HG03108 (cell line): ENCODE data around the gene CSRP1.
"Not testable (repeated sequence)": the region's sequence is repeated elsewhere in the genome, so short reads cannot be mapped to it uniquely, and the experiment has no call there.

ENCODE experiments used
- ATAC-seq: cut with Tn5 transposase; IDR thresholded peaks from one replicate; pipeline ENCODE4 v1.9.1; 2021; ENCODE audit warnings: moderate library complexity; ENCODE audit not compliant: unreplicated experiment

The CSRP1 gene

DNA sequence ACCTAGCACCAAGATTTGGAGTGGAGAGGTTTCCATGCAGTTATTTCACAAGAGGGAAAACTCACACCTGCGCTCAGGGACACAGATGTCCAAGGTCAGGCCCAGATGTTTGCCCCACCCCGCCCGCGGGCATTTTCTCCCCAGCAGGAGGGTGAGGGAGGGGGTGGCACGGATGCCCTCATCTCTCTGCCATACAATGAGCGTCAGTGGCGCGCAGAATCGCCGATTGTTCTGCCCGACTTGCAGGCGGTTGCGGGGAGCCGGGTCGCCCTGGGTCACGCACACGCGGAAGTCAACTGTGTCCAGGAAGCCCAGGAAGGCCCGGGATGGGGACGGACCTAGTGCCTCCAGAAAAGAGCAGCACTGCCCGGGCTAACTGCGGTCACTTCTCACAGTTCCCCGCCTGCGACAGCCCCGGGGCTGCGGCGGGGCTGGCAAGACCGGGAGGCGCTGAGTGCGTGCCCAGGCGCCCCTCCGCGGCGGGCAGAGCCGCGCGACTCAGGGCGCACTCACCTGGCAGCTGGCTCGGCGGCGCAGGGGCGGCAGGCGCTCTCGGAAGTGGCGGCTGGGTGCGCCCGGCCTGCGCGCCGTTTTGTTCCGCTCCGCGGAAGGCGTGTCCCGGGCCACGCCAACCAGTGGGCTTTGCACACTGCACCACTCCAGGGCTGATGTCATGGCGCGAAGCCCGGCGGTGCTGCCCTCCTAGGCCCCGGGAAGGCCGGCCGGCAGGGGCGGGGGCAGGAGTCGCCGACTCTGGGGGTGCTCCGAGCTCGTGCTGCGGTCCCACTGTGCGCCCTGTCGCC lies at the start of gene CSRP1:
Gene CSRP1, minus strand, starts transcription at position 567 of the 803 bp plus-strand sequence. CDS start 10,820 bp downstream, outside the sequence.
- ATAC-seq: peak; percentile 91

DNA sequence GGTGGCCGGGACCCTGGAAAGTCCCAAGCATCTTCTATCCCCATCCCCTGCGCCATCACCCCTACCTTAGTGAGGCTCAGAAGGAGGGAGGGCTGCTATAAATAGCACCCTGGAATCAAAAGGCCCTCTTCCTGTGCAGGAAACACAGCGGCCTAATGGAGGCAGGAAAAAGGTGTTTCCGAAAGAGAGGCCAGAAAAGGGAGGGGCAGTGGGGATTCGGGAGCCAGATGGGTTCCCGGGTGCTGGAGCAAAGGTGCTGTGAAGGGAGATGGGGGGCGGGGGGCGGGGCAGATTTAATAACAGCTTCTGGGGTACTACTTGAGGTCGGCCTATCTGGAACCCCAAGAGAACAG lies 48.6 kb upstream of the CSRP1 start:
- ATAC-seq: no peak

DNA sequence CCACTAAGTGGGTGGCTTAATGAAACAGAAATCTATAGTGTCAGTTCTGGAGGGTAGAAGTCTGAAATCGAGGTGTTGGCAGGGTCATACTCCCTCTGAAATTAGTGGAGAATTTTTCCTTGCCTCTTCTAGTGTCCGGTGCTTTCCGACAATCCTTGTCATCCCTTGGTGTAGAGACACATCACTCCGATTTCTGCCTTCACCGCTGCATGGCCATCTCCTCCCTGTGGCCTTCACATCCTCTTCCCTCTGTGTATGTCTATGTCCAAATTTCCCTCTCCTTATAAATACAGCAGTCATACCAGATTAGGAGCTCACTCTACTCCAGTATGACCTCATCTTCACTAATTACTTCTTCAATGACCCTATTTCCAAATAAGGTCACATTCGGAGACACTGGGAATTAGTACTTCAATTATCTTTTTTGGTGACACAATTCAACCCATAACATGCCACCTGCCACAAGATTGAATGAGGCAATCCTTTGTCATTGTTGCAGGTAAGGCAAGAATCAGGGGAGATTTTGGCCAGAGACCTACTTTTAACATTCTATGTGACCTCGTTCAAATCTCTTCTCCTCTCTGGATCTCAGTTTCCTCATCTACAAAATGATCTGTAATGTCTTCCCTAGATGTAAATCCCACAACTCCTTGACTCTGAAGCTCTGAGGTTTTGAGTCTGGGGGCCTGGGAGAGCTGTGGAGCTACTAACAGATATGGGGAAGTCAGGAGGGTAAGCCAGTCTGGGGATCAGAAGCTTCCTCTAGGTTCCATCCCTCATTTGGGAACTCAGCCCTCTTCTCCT lies 48.1 kb upstream of the CSRP1 start:
- no peak for ATAC-seq

DNA sequence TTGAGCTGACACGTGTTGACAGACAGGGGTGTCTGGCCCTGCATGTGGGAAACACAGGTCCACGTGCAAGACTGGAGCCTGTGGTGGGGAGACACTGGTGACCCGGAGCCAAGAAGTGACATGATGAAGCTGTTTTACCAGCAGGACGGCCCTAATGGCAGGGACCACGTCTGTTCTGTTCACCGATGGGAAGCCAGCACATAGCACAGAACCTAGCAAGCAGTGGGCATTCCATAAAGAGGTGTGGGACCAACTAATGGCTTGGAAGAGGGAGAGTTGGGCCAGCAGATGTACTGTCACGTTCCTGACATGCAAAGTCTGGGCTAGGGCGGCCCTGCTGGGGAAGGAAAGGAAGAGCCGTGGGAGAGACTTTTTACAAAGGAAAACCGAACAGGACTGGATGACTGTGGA lies 47.3 kb upstream of the CSRP1 start:
- no peak for ATAC-seq

DNA sequence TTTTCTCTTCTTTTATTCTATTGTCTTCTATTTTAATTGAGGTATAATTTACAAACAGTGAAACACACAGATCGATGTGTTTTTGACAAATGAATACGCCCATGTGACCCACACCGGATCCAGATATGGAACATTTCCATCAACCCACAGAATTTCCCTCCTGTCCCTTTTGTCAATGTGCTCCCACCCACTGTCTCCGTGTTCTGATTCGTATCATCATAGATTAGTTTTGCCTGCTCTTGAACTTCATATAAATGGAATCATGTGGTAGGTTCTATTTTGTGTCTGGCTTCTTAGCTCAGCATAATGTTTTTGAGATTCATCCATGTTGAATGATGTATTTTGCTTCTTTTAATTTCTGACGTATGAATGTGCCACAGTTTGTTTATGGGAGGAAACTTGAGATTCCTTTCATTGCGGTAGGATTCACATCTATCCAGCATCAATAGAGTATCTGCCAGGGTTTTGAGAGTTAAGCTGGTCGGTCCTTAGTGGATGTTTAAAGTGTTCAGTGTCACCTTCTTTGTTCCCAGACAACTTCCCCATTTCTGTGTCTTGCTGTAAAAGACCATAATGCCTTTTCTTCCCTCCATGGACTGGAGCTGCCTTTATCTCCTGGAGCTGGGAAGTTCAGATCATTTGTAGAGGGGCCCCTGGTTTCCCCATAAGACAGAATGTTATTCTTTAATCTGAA lies 46.7 kb upstream of the CSRP1 start:
- no peak for ATAC-seq

DNA sequence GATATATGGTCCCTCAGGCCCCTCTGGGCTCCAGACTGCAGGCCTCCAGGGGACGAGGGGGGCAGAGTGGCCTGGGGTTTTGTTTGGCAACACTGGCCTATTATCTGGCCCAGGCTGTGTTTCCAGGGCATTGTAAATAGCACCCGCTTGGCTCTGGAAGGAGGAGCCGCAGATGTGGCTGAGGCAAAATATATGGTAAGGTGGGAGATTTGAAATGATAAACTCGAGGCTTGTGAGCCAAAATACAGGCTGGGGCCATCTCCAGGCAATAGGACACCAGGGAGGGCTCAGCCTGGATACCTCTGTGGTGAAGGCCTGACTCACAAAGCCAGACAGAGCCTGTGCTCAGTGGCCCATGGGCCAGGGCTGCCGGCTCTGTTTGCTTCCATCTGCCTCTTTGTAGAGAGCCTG lies 46.0 kb upstream of the CSRP1 start:
- no peak for ATAC-seq

DNA sequence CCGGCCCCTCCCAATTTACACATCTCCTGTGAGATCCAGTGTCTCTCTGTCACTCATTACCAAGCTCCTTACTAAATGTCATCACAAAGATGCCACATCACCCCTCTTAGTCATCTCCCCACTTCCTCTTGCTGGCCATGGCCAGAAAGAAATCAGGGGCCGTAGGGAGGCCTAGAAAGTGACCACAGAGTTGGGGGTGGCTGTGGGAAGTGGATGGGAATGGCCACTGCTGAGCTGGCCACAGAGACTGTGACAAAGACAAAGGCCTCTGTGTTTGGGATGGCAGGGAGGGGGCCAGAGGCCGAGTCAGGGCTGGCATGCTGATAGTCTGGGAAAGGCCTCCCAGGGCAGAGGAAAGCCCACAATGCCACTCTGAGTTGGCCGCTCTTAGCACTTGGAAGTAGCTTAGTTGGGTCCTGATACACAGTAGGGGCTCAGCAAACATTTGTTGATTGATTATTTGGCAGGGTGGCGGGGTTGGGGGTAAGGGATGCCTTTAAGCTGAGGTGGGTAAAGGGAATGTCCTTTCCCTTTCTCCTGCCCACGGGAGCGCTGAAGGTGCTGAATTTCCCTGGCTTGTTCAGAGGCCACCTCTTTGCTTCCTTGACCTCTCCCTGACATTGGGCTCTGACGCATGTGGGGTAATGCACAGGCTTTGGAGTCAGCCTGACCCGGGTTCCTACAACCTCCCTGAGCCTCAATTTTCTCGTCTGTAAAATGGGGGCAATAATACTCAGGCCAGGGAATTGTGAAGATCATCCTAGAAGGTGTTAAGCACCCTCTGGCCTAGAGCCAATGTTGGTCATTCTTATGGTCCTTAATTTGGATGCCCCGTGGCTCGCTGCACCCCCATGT lies 45.2 kb upstream of the CSRP1 start:
- ATAC-seq: no peak

DNA sequence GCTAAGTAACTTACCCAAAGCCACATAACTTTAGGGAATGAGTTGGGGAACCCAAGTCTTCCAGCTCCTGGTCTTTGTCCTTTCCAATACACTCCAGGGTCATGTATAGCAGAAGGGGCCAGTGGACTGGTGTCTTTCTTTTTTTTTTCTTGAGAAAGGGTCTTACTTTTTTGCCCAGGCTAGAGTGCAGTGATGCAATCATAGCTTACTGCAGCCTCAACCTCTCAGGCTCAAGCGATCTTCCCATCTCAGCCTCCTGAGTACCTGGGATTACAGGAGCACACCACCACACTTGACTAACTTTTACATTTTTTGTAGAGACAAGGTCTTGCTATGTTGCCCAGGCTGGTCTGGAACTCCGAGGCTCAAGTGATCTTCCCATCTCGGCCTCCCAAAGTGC lies 44.2 kb upstream of the CSRP1 start:
- no peak for ATAC-seq

DNA sequence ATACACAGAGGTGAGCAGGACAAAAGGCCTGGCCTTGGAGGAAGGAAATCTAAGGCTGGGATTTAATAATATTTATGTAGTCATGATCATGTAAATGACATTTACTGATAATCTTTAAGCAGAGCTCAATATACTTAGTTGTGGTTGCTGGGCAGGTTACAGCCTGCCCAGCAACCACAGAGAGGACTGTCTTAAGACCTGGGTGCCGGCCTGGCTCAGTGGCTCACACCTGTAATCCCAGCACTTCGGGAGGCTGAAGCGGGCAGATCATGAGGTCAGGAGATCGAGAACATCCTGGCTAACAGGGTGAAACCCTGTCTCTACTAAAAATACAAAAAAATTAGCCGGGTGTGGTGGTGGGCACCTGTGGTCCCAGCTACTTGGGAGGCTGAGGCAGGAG lies 42.6 kb upstream of the CSRP1 start:
- ATAC-seq: not testable (repeated sequence)

DNA sequence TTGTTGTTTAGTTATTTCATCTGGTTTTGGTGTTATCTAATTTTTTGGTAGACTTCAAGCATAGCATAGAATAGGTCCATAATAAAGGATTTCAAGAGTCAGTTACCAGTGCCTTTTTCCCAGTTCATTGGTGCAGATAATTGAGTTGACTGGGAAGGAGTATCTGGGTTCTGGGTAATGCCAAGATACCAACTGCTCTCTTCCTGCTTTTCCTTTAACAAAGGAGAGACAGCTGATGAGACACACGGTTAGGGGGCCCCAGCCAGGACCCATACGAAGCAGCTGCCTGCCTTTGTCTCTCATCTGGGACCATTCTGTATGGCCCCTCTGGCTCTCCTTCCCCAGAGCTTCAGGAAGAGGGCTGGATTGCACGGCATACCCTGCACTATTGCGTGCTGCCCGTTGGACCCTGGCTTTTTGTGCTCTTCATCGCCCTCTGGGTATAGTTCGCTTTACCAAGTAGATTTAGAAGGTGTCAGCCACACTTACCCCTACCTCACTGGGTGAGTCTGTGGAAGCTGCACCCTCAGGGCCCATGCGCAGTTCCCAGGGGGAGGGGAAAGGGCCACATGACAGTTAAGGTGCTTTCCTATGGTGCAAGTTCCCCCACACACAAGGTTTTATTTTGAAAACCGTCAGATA lies 39.0 kb upstream of the CSRP1 start:
- ATAC-seq: no peak

DNA sequence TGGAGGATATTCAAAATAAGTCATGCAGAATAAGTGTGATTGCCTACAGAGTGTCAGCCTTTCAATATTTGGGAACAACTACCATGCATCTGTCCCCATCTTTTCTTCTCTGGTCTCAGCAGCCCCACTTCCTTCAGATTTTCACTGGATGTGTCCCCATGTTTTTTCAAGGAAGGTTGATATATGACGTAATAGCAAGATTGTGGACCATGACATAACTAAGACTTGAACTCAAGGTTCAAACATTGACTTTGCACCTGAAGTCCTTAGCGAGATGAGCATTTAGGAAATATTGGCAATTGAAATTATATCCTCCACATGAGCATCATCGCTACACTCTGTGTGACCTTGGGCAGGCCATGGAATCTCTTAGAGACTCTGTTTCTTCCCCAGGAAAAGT lies 37.8 kb upstream of the CSRP1 start:
- no peak for ATAC-seq

DNA sequence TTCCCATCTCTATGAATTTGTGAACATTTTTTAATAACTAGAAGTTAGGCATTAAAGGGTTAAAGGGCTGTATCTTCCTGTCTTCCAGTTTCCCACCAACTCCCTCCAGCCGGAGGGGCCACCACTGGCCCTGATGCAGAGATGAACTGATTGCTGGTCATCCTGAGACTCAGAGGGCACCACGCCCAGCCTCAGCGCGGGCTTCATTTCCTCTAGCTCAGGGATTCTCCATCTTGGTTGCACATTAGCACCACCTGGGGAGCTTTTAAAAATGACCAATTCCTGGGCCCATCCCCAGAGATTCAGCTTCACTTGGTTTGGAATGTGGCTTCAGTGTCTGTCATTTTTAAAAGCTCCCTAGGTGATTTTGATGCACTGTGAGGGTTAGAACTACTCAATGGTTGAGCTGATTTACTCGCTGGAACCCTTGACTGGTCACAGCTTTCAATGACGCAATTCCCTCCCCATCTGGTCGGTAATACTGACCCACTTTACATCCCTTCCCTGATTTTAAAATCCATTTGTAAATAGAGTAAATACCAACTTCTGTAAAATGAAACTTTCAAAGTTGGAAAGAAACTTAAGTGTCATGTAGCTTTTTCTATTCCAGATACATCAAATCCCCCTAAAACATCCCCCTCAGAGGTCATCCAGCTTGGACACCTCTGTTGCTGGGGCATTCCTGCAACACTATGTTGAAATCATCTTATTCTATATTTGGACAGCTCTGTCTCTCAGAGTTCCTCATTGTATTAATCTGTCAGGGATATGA lies 37.1 kb upstream of the CSRP1 start:
- no peak for ATAC-seq

DNA sequence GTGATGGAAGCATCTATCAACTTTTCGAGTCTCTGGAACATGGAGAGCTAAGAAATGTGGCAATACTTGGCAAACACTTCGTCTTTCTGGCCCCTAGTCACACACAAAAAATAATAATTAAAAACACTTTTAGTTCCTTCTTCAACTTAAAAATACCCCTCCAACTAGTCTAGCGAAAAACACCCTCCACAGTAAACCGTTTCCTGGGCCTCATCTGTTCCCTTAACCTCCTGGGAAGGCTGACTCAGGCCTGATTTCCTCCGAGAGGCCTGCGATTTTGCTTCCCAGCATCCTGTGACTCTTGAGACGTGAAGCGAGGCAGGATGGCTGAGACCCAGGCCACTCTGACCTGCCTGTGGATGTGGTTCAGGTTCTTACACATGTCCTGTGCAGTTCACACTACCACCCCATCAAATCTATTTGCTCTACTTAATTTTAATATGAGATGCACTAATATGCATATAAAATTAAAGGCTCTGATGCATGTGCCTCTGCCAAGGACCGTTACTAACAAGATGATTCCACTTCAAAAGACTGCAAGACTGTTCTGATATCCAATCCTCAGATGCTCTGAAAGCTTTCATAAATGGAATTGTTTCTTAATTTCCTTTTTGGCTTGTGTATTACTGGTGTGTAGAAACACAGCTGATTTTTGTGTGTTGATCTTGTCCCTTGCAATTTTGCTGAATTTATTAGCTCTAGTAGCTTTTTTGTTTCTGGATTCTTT lies 35.5 kb upstream of the CSRP1 start:
- ATAC-seq: no peak

DNA sequence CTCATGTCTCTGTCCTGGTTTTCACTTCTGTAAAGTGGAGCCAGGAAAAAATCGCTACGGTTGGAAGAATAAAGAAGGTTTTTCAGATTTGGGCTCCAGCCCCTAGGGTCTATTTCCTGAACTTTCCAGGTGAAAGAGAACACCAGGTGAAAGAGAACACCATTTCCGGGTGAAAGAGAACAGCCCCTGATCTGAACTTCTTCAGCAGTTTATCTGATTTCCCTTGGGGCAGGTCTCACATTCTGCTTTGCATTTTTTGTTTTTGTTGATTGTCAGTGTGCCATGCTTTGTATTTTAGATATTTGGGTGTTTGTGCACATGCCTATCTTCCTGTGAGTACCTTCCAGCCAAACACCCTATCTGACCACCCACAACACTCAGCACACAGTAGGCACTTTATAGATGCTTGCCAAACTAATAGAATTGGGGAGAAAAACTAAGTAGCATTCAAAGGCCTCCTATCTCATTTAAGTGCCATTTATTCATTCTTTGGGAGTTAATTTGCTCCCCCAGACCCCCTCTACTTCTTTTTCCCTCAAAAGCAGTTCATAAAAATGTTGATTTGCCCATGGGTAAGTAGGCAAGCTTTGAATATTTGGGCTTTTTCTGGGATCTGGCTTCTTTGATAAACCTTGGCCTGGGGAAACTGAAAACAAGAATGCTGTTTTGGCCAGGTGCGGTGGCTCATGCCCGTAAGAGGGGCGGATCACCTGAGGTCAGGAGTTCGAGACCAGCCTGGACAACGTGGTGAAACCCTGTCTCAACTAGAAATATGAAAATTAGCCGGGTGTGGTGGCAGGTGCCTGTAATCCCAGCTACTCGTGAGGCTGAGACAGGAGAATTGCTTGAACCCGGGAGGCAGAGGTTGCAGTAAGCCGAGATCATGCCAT lies 34.2 kb upstream of the CSRP1 start:
- ATAC-seq: no peak

DNA sequence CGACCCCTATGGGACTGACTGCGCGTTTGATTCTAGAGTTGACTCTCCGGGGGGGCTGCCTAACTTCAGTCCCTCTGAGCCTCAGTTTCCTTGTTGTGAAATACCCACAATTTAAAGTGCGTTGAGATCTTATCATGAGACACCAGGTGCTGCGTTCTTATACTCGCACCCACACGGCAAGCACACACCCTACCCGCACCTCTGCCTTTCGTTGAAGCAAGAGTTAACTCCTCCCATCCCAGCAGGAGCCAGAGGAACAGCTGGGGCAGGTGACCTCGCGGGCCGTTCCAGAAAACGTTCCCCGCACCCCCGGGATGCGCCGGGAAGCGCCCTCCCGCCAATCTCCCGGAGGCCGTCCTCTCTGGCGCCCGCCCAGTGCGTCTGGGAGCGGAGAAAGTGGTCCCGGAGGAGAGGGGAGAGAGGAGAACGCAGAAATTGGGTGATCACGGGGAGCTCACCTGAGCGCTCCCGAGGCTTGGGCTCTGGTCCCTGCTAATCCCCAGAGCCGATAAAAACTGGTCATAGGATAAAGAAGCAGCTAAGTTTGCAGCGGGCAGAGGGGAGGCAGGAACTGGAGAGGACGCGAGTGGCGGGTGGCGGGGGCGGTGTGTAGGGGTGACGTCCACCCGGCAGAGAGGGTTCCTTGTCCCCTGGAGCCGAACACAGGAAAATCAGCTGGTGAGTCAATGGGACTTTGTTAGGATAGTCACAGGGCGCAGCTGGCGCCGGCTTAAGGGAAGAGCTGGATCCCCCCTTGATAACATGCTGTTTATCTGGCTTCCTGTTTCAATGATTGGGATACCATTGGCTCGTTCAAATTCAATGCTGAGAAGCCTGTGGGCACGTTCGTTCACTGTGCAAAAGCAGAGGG lies 32.9 kb upstream of the CSRP1 start:
- no peak for ATAC-seq

DNA sequence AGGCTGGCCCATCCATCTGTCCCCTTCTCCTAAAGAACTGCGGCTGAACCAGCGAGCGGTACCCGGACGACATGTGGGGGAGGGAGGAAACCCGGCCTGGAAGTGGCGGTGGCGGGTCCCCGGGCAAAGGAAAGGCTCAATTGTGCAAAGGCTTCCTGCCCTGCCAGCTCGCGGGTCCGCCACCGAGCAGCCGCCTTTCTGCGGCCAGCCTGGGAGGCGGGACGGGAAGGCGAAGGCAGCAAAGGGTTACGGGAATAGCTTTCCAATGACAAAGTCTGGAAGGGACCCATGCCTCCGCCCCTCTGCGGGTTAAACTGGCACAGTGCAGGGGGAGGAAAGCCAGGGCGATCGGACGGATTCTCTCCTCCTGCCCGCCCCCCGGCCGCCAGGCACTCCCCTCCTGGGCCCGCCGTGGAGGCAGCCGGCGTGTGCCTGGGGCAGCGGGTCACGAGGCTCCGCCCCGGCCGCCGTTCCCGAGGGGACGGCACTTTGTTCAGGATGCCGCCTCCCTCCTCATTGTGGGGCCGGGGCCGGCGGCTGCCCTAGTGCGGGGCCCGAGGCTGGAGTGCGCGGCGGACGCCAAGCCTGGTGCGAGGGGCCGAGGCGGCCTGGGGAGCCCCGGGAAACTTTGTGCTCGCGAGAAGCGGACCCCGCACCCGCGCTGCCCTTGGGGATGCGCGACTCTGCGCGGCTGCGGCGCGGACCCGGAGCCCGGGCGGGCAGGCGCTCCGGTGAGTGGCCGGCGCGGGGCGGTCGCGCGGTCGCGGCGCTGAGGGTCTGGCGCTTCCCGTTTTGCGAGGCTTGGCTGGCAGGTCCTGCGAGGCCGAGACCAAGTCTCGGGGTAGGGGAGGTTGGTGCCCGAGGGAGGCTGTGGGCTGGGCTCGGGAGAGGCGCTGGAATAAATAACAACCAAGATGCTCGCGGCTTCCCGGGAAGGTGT lies 32.0 kb upstream of the CSRP1 start, which contains the start of gene NAV1:
Gene NAV1, plus strand, starts transcription at position 516 of the 940 bp plus-strand sequence. CDS start 83,758 bp downstream, outside the sequence.
- ATAC-seq: no peak
